Endothelial cell of umbilical vein (primary cell): ENCODE results near the gene ATP6V0E2. TPM values are rescaled to one million over a fixed set of nuclear protein-coding genes. Genes with fewer than 3 reads are reported as not detected.

Experiments
- BruUV-seq: library from RNA; stranded (reverse); fragments of 400-500 nt; replicated peaks from 2 replicates; lab custom pipeline; 2021; lab: Mats Ljungman, UMichigan
- CTCF ChIA-PET: fragments of 300-600, 350-600 bp; sonication (Branson Sonifier 250); formaldehyde crosslinking; loops from one replicate; lab custom pipeline; 2021; ENCODE audit warnings: antibody characterized with exemption, inconsistent platforms; lab: Charles Lee
- POLR2A ChIA-PET: fragments of 300-600, 350-600 bp; sonication (Branson Sonifier 250); formaldehyde crosslinking; loops from one replicate; lab custom pipeline; 2021; ENCODE audit warnings: antibody characterized with exemption, inconsistent platforms; lab: Charles Lee
- DNase-seq: peaks from one replicate; pipeline ENCODE4 v3.0.0-alpha.2; 2011; ENCODE audit warnings: low read depth, low spot score
- FAIRE-seq: peaks from 2 replicates; lab custom pipeline; 2011; peaks lifted over from hg19 to GRCh38; lab: Jason Lieb, UNC
- H2AFZ ChIP-seq: 2 replicates; pipeline ENCODE4 v1.6.0; 2012; ENCODE audit warnings: low read depth, low read length, control low read depth, inconsistent platforms
- H3K27ac ChIP-seq: 2 replicates; pipeline ENCODE4 v1.5.1; 2011; ENCODE audit warnings: low read depth, mild to moderate bottlenecking, control low read depth, low read length, moderate library complexity; ENCODE audit not compliant: insufficient read depth
- H3K27me3 ChIP-seq, 2 experiments: 2 replicates each; pipeline versions ENCODE4 v1.6.0 to v1.6.1; 2011; ENCODE audit warnings: low read length in 2 of 2, mixed read lengths in 1 of 2; ENCODE audit not compliant: control insufficient read depth in 2 of 2, insufficient read depth in 2 of 2
- H3K36me3 ChIP-seq, 2 experiments: 2 replicates in 1 of 2; 3 replicates in 1 of 2; pipeline ENCODE4 v1.5.1; 2011; ENCODE audit warnings: low read length in 2 of 2, mild to moderate bottlenecking in 1 of 2, moderate library complexity in 1 of 2; ENCODE audit not compliant: control insufficient read depth in 2 of 2, insufficient read depth in 2 of 2; ENCODE audit errors: extremely low read depth in 1 of 2
- H3K4me1 ChIP-seq: 3 replicates; pipeline ENCODE4 v1.5.1; 2011; ENCODE audit warnings: mild to moderate bottlenecking, low read length; ENCODE audit not compliant: control insufficient read depth, insufficient read depth; ENCODE audit errors: extremely low read depth
- H3K4me2 ChIP-seq: 2 replicates; pipeline ENCODE4 v1.6.1; 2011; ENCODE audit warnings: low read length, control low read depth, mixed read lengths; ENCODE audit not compliant: insufficient read depth
- H3K4me3 ChIP-seq, 3 experiments: fragments of 200-600 bp in 1 of 3; sonication (generic), shearing (Covaris generic) in 1 of 3; replicated peaks in 1 of 3; 2 replicates each; pipeline ENCODE4 v1.5.1; 2011 to 2016; ENCODE audit warnings: control low read depth in 3 of 3, low read length in 3 of 3, mild to moderate bottlenecking in 2 of 3, inconsistent platforms in 1 of 3, low read depth in 1 of 3, moderate library complexity in 1 of 3; ENCODE audit not compliant: insufficient read depth in 1 of 3
- H3K79me2 ChIP-seq: 2 replicates; pipeline ENCODE4 v1.6.0; 2012; ENCODE audit warnings: low read length, inconsistent platforms; ENCODE audit not compliant: control insufficient read depth, insufficient read depth
- H3K9ac ChIP-seq: replicated peaks from 2 replicates; pipeline ENCODE3; 2011; ENCODE audit warnings: low read length, control low read depth; ENCODE audit not compliant: insufficient read depth; ENCODE audit errors: extremely low read depth
- H3K9me1 ChIP-seq: replicated peaks from 3 replicates; pipeline ENCODE4 v1.6.0; 2011; ENCODE audit warnings: mild to moderate bottlenecking, low read length; ENCODE audit not compliant: control insufficient read depth, insufficient read depth; ENCODE audit errors: extremely low read depth
- H3K9me3 ChIP-seq: replicated peaks from 2 replicates; pipeline ENCODE4 v1.5.1; 2012; ENCODE audit warnings: low read length, inconsistent platforms; ENCODE audit not compliant: control insufficient read depth, insufficient read depth
- H4K20me1 ChIP-seq: replicated peaks from 2 replicates; pipeline ENCODE3; 2011; ENCODE audit warnings: mild to moderate bottlenecking, low read length; ENCODE audit not compliant: control insufficient read depth, insufficient read depth; ENCODE audit errors: extremely low read depth
- CTCF ChIP-seq, 2 donors: IDR thresholded peaks; 1 replicate in 1 of 2; 2 replicates in 1 of 2; pipeline ENCODE4 v1.5.1; 2011; ENCODE audit warnings: low read length in 2 of 2, mild to moderate bottlenecking in 2 of 2, moderate library complexity in 2 of 2, control low read depth in 1 of 2, inconsistent platforms in 1 of 2, low read depth in 1 of 2; ENCODE audit not compliant: insufficient read depth in 1 of 2; ENCODE audit errors: extremely low read depth in 1 of 2
- EZH2 ChIP-seq: IDR thresholded peaks from 2 replicates; pipeline ENCODE4 v1.6.1; 2012; ENCODE audit warnings: borderline replicate concordance, low read depth, mild to moderate bottlenecking, moderate library complexity, low read length, inconsistent platforms; ENCODE audit not compliant: severe bottlenecking
- FOS ChIP-seq: IDR thresholded peaks from 2 replicates; pipeline ENCODE4 v1.6.1; 2011; ENCODE audit warnings: mild to moderate bottlenecking, low read length, moderate library complexity, borderline replicate concordance; ENCODE audit not compliant: insufficient read depth
- GATA2 ChIP-seq: IDR thresholded peaks from 2 replicates; pipeline ENCODE4 v1.7.0; 2011; ENCODE audit warnings: low read depth, mild to moderate bottlenecking, moderate library complexity, mixed read lengths, low read length; ENCODE audit not compliant: insufficient read length, insufficient read depth
- JUN ChIP-seq: IDR thresholded peaks from 2 replicates; pipeline ENCODE4 v1.6.1; 2011; ENCODE audit warnings: borderline replicate concordance, low read depth; ENCODE audit not compliant: insufficient read length, insufficient read depth
- MAX ChIP-seq: IDR thresholded peaks from 2 replicates; pipeline ENCODE4 v1.6.1; 2011; ENCODE audit not compliant: insufficient read depth, insufficient read length
- MYC ChIP-seq: IDR thresholded peaks from one replicate; pipeline ENCODE4 v1.6.1; 2011; ENCODE audit warnings: mild to moderate bottlenecking, low read depth, low read length
- POLR2A ChIP-seq: IDR thresholded peaks from 2 replicates; pipeline ENCODE4 v1.6.1; 2012; ENCODE audit warnings: low read depth, mild to moderate bottlenecking, control low read depth, low read length
- POLR2AphosphoS5 ChIP-seq: IDR thresholded peaks from 2 replicates; pipeline ENCODE4 v1.6.1; 2012; ENCODE audit warnings: low read depth, mild to moderate bottlenecking, control low read depth, low read length, moderate library complexity; ENCODE audit not compliant: insufficient read depth
- dilution Hi-C: fragments of 300-500 bp; cut with MboI; formaldehyde crosslinking; loops from one replicate; pipeline ENCODE4 v1.15.0; 2019; ENCODE audit warnings: low sequenced_read_pairs; ENCODE audit not compliant: extremely low pct_ligation_motif_present
- intact Hi-C: fragments of 100-400 bp; cut with micrococcal nuclease; formaldehyde crosslinking; loops from one replicate; pipeline ENCODE4 v1.10.0; 2022
- polyA plus RNA-seq, 4 experiments: library from polyadenylated mRNA; depleted of rRNA in 3 of 4; stranded (reverse) in 3 of 4; unstranded in 1 of 4; fragments of >200 nt; gene quantifications; 2 replicates each; pipeline versions ENCODE4 v1.2.1 to v1.2.3, GENCODE V29; 2011 to 2012; ENCODE audit warnings: missing spikeins in 1 of 4
- total RNA-seq: library from RNA; stranded (reverse); gene quantifications from 2 replicates; pipeline ENCODE4 v1.2.3, GENCODE V29; 2021

Gene ATP6V0E2
- total and polyA plus RNA-seq, 2 donors (not counting 3 experiments of a cell fraction or from before 2014, with no cell fraction given): 27.8 to 36.8 TPM

- Histone ChIP-seq H3K4me3 (no peak overlapping the region), H3K9me3 (no peaks in the 10 kb centered on the region), H4K20me1 (no peaks in the 10 kb centered on the region), H3K36me3 (peaks cover 0 to 2% of the 10 kb centered on the region in 2 experiments), H3K27me3 (no peaks in the 10 kb centered on the region), H3K79me2 (no peaks in the 10 kb centered on the region), H3K4me2 (no peak overlapping the region), H3K4me1 (peaks cover 4% of the 10 kb centered on the region), H2AFZ (no peak overlapping the region), H3K27ac (no peak overlapping the region), H3K9me1 (no peaks in the 10 kb centered on the region), H3K9ac (no peak overlapping the region)
- no TSS peak for BruUV-seq
- dilution Hi-C loops (no loop called here), intact Hi-C loops (no loop called here)
- TF ChIP-seq JUN: no peak
- no peak for TF ChIP-seq MAX
- TF ChIP-seq CTCF (IDR thresholded peaks at IDR 0.05; ENCODE audit: extremely low read depth in 1 of 2, insufficient read depth in 1 of 2, low read depth in 1 of 2, low read length in 2 of 2): no peak
- no peak for TF ChIP-seq POLR2A
- no peak for TF ChIP-seq MYC
- TF ChIP-seq EZH2: no peak
- TF ChIP-seq POLR2AphosphoS5: no peak
- TF ChIP-seq FOS: no peak
- no peak for TF ChIP-seq GATA2
- ChIA-PET POLR2A (no interaction called here), CTCF (no interaction called here)
- no peak for DNase-seq
- FAIRE-seq: no peak
Observed at GRCh38 chr7:149863500-149863899, 10.3 kb upstream of the ATP6V0E2 start.
